Neural progenitor cell (in vitro differentiated cells): ENCODE data around the gene ABCA10. TPM values are rescaled to one million over a fixed set of nuclear protein-coding genes. Genes with fewer than 3 reads are reported as not detected.

Source experiments
- DNase-seq: peaks from one replicate; pipeline ENCODE4 v3.0.0-alpha.2; 2016; ENCODE audit warnings: low spot score
- H2AFZ ChIP-seq: fragments of 200-600 bp; sonication (generic); replicated peaks from 2 replicates; pipeline ENCODE4 v1.6.1; 2016; ENCODE audit warnings: antibody characterized with exemption
- H3F3A ChIP-seq: fragments of 200-600 bp; sonication (generic); 2 replicates; pipeline ENCODE4 v1.6.1; 2016; ENCODE audit warnings: antibody characterized with exemption, low read depth
- H3K27ac ChIP-seq: fragments of 200-600 bp; sonication (generic); 2 replicates; pipeline ENCODE4 v1.5.1; 2016; ENCODE audit warnings: mild to moderate bottlenecking
- H3K27me3 ChIP-seq: fragments of 200-600 bp; sonication (generic); 2 replicates; pipeline ENCODE4 v1.6.1; 2016; ENCODE audit warnings: mild to moderate bottlenecking, moderate library complexity
- H3K36me3 ChIP-seq: fragments of 200-600 bp; sonication (generic); 2 replicates; pipeline ENCODE4 v1.5.1; 2016
- H3K4me1 ChIP-seq: fragments of 200-600 bp; sonication (generic); 2 replicates; pipeline ENCODE4 v1.6.1; 2016; ENCODE audit warnings: mixed run types
- H3K4me2 ChIP-seq: fragments of 200-600 bp; sonication (generic); 2 replicates; pipeline ENCODE4 v1.6.1; 2016
- H3K4me3 ChIP-seq: fragments of 200-600 bp; sonication (generic); 2 replicates; pipeline ENCODE4 v1.5.1; 2016
- H3K79me2 ChIP-seq: fragments of 200-600 bp; sonication (generic); 2 replicates; pipeline ENCODE4 v1.6.1; 2016; ENCODE audit warnings: low read depth
- H3K9ac ChIP-seq: fragments of 200-600 bp; sonication (generic); 2 replicates; pipeline ENCODE4 v1.6.1; 2016
- H3K9me3 ChIP-seq: fragments of 200-600 bp; sonication (generic); 2 replicates; pipeline ENCODE4 v1.5.1; 2016; ENCODE audit warnings: low read depth
- H4K20me1 ChIP-seq: fragments of 200-600 bp; sonication (generic); 2 replicates; pipeline ENCODE4 v1.6.1; 2016; ENCODE audit warnings: low read depth
- H3K27ac Mint-ChIP-seq: 3 replicates; pipeline ENCODE4 v1.8.0; 2021; ENCODE audit warnings: mixed read lengths
- H3K27me3 Mint-ChIP-seq: 2 replicates; pipeline ENCODE4 v1.8.0; 2022; ENCODE audit warnings: low read depth, mild to moderate bottlenecking, inconsistent platforms, moderate library complexity, mixed read lengths; ENCODE audit not compliant: insufficient read depth
- H3K36me3 Mint-ChIP-seq: 3 replicates; pipeline ENCODE4 v1.8.0; 2021; ENCODE audit warnings: mixed read lengths
- H3K4me1 Mint-ChIP-seq: 3 replicates; pipeline ENCODE4 v1.8.0; 2021; ENCODE audit warnings: mixed read lengths
- H3K4me3 Mint-ChIP-seq: 3 replicates; pipeline ENCODE4 v1.8.0; 2021; ENCODE audit warnings: mild to moderate bottlenecking, moderate library complexity, mixed read lengths
- H3K9me3 Mint-ChIP-seq: 3 replicates; pipeline ENCODE4 v1.8.0; 2020; ENCODE audit warnings: mixed read lengths
- EZH2 ChIP-seq: fragments of 200-600 bp; sonication (generic); IDR thresholded peaks from 2 replicates; pipeline ENCODE4 v1.6.1; 2017; ENCODE audit warnings: antibody characterized with exemption, mild to moderate bottlenecking, moderate library complexity
- EZH2phosphoT487 ChIP-seq: fragments of 200-600 bp; sonication (generic); IDR thresholded peaks from 2 replicates; pipeline ENCODE4 v1.6.1; 2017; ENCODE audit warnings: antibody characterized with exemption
- total RNA-seq: library from RNA; depleted of rRNA; stranded (reverse); fragments of >200 nt; gene quantifications from 2 replicates; pipeline ENCODE4 v1.2.3, GENCODE V29; 2015; ENCODE audit warnings: low replicate concordance
- TF ChIP-seq, protein P1 (sequence below): fragments of 200-600 bp; sonication (generic); IDR thresholded peaks from 2 replicates; pipeline ENCODE4 v1.5.1; 2017; ENCODE audit warnings: antibody characterized with exemption, mild to moderate bottlenecking

ABCA10 gene
- total RNA-seq, 1 donor from 2014 or later = 0.21 TPM

DNA sequence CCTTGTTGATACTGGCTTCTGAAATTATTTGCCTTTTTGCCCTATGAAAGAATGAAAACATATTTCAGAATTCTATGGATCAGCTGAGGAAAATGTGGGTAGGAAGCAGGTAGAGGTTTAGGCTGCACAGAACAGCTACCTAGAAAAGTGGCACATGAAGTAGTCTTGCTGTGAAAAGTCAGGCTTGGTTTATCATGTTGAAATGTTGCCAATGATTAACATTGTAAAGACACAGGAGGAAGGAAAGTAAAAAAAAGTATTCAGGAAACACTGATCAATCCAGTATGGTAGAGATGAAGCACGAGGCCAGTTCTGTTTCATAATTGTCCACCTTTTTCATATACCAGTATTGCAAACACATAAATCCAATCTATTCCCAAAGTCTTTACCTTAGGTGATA lies 116.8 kb downstream of the ABCA10 start:
- no peaks in the 10 kb centered on the region for H3K36me3 ChIP-seq
- H3K4me3 Mint-ChIP-seq = no peak overlapping the region
- no peaks in the 10 kb centered on the region for H3K36me3 Mint-ChIP-seq
- no peaks in the 10 kb centered on the region for H3K9me3 ChIP-seq
- H3K79me2 ChIP-seq = no peaks in the 10 kb centered on the region
- H3K9ac ChIP-seq = no peak overlapping the region
- H4K20me1 ChIP-seq = no peaks in the 10 kb centered on the region
- no peak overlapping the region for H3K4me2 ChIP-seq
- H3F3A ChIP-seq = no peaks in the 10 kb centered on the region
- DNase-seq = no peak
- no peak overlapping the region for H2AFZ ChIP-seq
- H3K9me3 Mint-ChIP-seq = no peaks in the 10 kb centered on the region
- no peak overlapping the region for H3K27ac ChIP-seq
- no peak overlapping the region for H3K4me3 ChIP-seq
- H3K4me1 Mint-ChIP-seq = no peaks in the 10 kb centered on the region
- no peaks in the 10 kb centered on the region for H3K27me3 ChIP-seq
- H3K27ac Mint-ChIP-seq = no peak overlapping the region
- TF ChIP-seq EZH2 (no peak), EZH2phosphoT487 (no peak)
- TF ChIP-seq, protein P1, sequence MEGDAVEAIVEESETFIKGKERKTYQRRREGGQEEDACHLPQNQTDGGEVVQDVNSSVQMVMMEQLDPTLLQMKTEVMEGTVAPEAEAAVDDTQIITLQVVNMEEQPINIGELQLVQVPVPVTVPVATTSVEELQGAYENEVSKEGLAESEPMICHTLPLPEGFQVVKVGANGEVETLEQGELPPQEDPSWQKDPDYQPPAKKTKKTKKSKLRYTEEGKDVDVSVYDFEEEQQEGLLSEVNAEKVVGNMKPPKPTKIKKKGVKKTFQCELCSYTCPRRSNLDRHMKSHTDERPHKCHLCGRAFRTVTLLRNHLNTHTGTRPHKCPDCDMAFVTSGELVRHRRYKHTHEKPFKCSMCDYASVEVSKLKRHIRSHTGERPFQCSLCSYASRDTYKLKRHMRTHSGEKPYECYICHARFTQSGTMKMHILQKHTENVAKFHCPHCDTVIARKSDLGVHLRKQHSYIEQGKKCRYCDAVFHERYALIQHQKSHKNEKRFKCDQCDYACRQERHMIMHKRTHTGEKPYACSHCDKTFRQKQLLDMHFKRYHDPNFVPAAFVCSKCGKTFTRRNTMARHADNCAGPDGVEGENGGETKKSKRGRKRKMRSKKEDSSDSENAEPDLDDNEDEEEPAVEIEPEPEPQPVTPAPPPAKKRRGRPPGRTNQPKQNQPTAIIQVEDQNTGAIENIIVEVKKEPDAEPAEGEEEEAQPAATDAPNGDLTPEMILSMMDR = no peak
- H3K27me3 Mint-ChIP-seq = no peaks in the 10 kb centered on the region
- no peaks in the 10 kb centered on the region for H3K4me1 ChIP-seq

GRCh38 chr17:69105907-69106730 lies 122.5 kb downstream of the ABCA10 start:
- Mint-ChIP-seq H3K4me3 (no peak overlapping the region), H3K27ac (no peak overlapping the region), H3K9me3 (no peaks in the 10 kb centered on the region), H3K4me1 (no peaks in the 10 kb centered on the region), H3K36me3 (no peaks in the 10 kb centered on the region), H3K27me3 (no peaks in the 10 kb centered on the region)
- TF ChIP-seq, protein P1 = no peak
- no peak for TF ChIP-seq EZH2phosphoT487
- no peak for TF ChIP-seq EZH2
- no peak overlapping the region for H3K9ac ChIP-seq
- no peak overlapping the region for H2AFZ ChIP-seq
- H3K27me3 ChIP-seq = no peaks in the 10 kb centered on the region
- no peaks in the 10 kb centered on the region for H3K9me3 ChIP-seq
- no peak overlapping the region for H3K4me3 ChIP-seq
- H4K20me1 ChIP-seq = no peaks in the 10 kb centered on the region
- no peaks in the 10 kb centered on the region for H3K79me2 ChIP-seq
- no peak overlapping the region for H3K27ac ChIP-seq
- H3K4me2 ChIP-seq = no peak overlapping the region
- no peaks in the 10 kb centered on the region for H3K36me3 ChIP-seq
- H3F3A ChIP-seq = no peaks in the 10 kb centered on the region
- peaks cover 5% of the 10 kb centered on the region for H3K4me1 ChIP-seq
- DNase-seq = no peak

DNA sequence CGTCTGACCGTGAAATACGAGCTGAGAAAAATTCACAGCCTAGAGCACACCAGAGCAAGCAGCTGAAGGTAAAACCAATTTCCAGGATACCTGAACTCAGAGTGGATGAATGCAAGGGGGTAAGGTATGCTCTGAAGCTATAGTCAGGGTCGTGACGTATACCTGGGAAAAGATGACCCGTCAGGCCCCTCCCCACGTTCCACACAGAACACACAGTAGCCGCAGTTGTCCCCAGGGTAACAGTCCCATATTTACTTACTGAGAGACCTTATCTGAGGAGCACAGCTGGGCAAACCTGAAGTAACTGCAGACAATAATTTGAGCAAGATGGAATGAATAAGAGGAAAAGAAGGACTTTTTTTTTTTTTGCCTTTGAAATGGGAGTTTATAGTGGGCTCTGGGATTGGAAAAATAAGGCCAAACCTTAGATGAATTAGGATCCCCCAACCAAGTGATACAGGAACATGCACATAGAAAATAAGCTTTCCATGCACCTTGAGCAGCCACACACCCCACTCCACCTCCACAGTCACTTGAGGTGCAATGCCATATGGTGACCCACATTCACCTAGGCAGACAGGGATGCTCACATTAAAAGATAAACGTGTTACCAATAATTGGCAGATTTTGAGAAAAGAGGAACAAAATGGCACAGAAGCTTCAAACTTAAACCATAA lies 124.9 kb downstream of the ABCA10 start:
- TF ChIP-seq EZH2phosphoT487 (no peak), EZH2 (no peak)
- TF ChIP-seq, protein P1 = no peak
- Histone ChIP-seq H3K4me3 (no peak overlapping the region), H4K20me1 (no peaks in the 10 kb centered on the region), H3K27me3 (no peaks in the 10 kb centered on the region), H3F3A (no peaks in the 10 kb centered on the region), H3K9ac (no peak overlapping the region), H3K27ac (no peak overlapping the region), H3K79me2 (no peaks in the 10 kb centered on the region), H2AFZ (no peak overlapping the region), H3K4me2 (no peak overlapping the region), H3K36me3 (no peaks in the 10 kb centered on the region), H3K4me1 (peaks cover 5% of the 10 kb centered on the region), H3K9me3 (no peaks in the 10 kb centered on the region)
- Mint-ChIP-seq H3K4me1 (no peaks in the 10 kb centered on the region), H3K9me3 (no peaks in the 10 kb centered on the region), H3K27ac (no peak overlapping the region), H3K36me3 (no peaks in the 10 kb centered on the region), H3K4me3 (no peak overlapping the region), H3K27me3 (no peaks in the 10 kb centered on the region)
- no peak for DNase-seq
